ENCODE measurements around the gene ANKRD44.

Gene ANKRD44

GRCh38 chr2:197223451-197223850, 87.1 kb downstream of the ANKRD44 start:
- Histone ChIP-seq H3K4me2 (ENCODE audit: low read depth, low read length, poor library complexity, severe bottlenecking) (no peak overlapping the region), H3K9ac (ENCODE audit: low read depth, low read length, poor library complexity, severe bottlenecking) (no peak overlapping the region), H3K9me3 (ENCODE audit: insufficient read depth, low read depth, low read length) (no peaks in the 10 kb centered on the region), H3K79me2 (ENCODE audit: insufficient read depth, low read length) (peaks cover 57% of the 10 kb centered on the region), H2AFZ (ENCODE audit: low read length) (no peak overlapping the region), H3K36me3 (ENCODE audit: insufficient read depth, low read length) (no peaks in the 10 kb centered on the region), H4K20me1 (ENCODE audit: insufficient read depth, low read length, poor library complexity, severe bottlenecking) (no peaks in the 10 kb centered on the region), H3K9me2 (replicated peaks; ENCODE audit: low read depth, low read length) (no peaks in the 10 kb centered on the region), H3F3A (ENCODE audit: low read depth) (no peaks in the 10 kb centered on the region), H3K27me3 (ENCODE audit: insufficient read depth, low read length, poor library complexity, severe bottlenecking) (no peaks in the 10 kb centered on the region), H3K4me1 (ENCODE audit: insufficient read depth, low read length, poor library complexity, severe bottlenecking) (no peaks in the 10 kb centered on the region), H3K4me3 (ENCODE audit: low read length, poor library complexity, severe bottlenecking) (no peak overlapping the region)
- TF ChIP-seq CTCF (conservative IDR thresholded peaks at IDR 0.05; ENCODE audit: low read length) (no peak), EZH2phosphoT487 (IDR thresholded peaks at IDR 0.05; ENCODE audit: borderline replicate concordance) (no peak)

GRCh38 chr2:197219636-197220035, 90.9 kb downstream of the ANKRD44 start:
- no peak overlapping the region for H2AFZ ChIP-seq (ENCODE audit: low read length)
- H3K9me3 ChIP-seq (ENCODE audit: insufficient read depth, low read depth, low read length): no peaks in the 10 kb centered on the region
- no peaks in the 10 kb centered on the region for H3K9me2 ChIP-seq (replicated peaks; ENCODE audit: low read depth, low read length)
- peaks cover 19% of the 10 kb centered on the region for H3K4me1 ChIP-seq (ENCODE audit: insufficient read depth, low read length, poor library complexity, severe bottlenecking)
- H3K79me2 ChIP-seq (ENCODE audit: insufficient read depth, low read length): peaks cover 72% of the 10 kb centered on the region
- TF ChIP-seq CTCF (conservative IDR thresholded peaks at IDR 0.05; ENCODE audit: low read length) (no peak), EZH2phosphoT487 (IDR thresholded peaks at IDR 0.05; ENCODE audit: borderline replicate concordance) (no peak)
- H3K9ac ChIP-seq (ENCODE audit: low read depth, low read length, poor library complexity, severe bottlenecking): no peak overlapping the region
- no peak overlapping the region for H3K4me3 ChIP-seq (ENCODE audit: low read length, poor library complexity, severe bottlenecking)
- no peaks in the 10 kb centered on the region for H3K36me3 ChIP-seq (ENCODE audit: insufficient read depth, low read length)
- no peaks in the 10 kb centered on the region for H4K20me1 ChIP-seq (ENCODE audit: insufficient read depth, low read length, poor library complexity, severe bottlenecking)
- H3F3A ChIP-seq (ENCODE audit: low read depth): no peaks in the 10 kb centered on the region
- H3K27me3 ChIP-seq (ENCODE audit: insufficient read depth, low read length, poor library complexity, severe bottlenecking): no peaks in the 10 kb centered on the region
- no peak overlapping the region for H3K4me2 ChIP-seq (ENCODE audit: low read depth, low read length, poor library complexity, severe bottlenecking)

DNA sequence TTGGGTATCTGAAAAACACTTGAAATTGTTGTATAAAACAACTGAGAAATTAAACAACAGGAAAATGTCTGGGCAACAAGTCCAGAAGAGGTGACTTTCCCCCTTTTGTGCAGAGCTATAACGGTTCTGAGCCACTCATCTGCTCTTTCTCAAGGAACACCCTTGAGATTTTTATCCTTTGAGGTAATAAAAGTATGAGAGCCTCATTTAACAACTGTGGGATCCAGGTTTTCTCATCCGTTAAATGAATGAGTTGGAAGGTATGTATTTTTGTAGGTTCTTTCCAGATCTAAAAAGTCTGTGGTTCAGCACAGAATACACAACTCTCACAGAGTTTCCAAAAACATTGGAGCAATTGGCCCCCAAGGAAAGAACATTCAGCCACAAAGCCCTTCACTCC, 93.0 kb downstream of the ANKRD44 start:
- H3K27me3 ChIP-seq (ENCODE audit: insufficient read depth, low read length, poor library complexity, severe bottlenecking): no peaks in the 10 kb centered on the region

More for the DNA sequence above, 93.0 kb downstream of the ANKRD44 start:
- H3K4me3 ChIP-seq (ENCODE audit: low read length, poor library complexity, severe bottlenecking): no peak overlapping the region
- peaks cover 34% of the 10 kb centered on the region for H3K4me1 ChIP-seq (ENCODE audit: insufficient read depth, low read length, poor library complexity, severe bottlenecking)
- H3K36me3 ChIP-seq (ENCODE audit: insufficient read depth, low read length): no peaks in the 10 kb centered on the region
- H2AFZ ChIP-seq (ENCODE audit: low read length): no peak overlapping the region
- no peak overlapping the region for H3K9ac ChIP-seq (ENCODE audit: low read depth, low read length, poor library complexity, severe bottlenecking)
- no peak overlapping the region for H3K4me2 ChIP-seq (ENCODE audit: low read depth, low read length, poor library complexity, severe bottlenecking)
- TF ChIP-seq CTCF (conservative IDR thresholded peaks at IDR 0.05; ENCODE audit: low read length) (no peak), EZH2phosphoT487 (IDR thresholded peaks at IDR 0.05; ENCODE audit: borderline replicate concordance) (no peak)
- no peaks in the 10 kb centered on the region for H3K9me3 ChIP-seq (ENCODE audit: insufficient read depth, low read depth, low read length)
- peaks cover 69% of the 10 kb centered on the region for H3K79me2 ChIP-seq (ENCODE audit: insufficient read depth, low read length)
- no peaks in the 10 kb centered on the region for H3K9me2 ChIP-seq (replicated peaks; ENCODE audit: low read depth, low read length)
- H4K20me1 ChIP-seq (ENCODE audit: insufficient read depth, low read length, poor library complexity, severe bottlenecking): no peaks in the 10 kb centered on the region
- no peaks in the 10 kb centered on the region for H3F3A ChIP-seq (ENCODE audit: low read depth)
